Activated CD4-positive, alpha-beta T cell treated with anti-CD3 and anti-CD28 coated beads for 1 hour (primary cell): ENCODE measurements around the gene FXYD5.
A peak's percentile ranks its signal among the peaks of the same experiment; 100 is the strongest.
"Not testable (repeated sequence)": the region's sequence is repeated elsewhere in the genome, so short reads cannot be mapped to it uniquely, and the experiment has no call there.

ENCODE experiments used
- DNase-seq: peaks from one replicate; pipeline ENCODE4 v3.0.0-alpha.2; 2020

FXYD5 gene

GRCh38 chr19:35194012-35194984 lies 39.8 kb downstream of the FXYD5 start:
- no peak for DNase-seq

DNA sequence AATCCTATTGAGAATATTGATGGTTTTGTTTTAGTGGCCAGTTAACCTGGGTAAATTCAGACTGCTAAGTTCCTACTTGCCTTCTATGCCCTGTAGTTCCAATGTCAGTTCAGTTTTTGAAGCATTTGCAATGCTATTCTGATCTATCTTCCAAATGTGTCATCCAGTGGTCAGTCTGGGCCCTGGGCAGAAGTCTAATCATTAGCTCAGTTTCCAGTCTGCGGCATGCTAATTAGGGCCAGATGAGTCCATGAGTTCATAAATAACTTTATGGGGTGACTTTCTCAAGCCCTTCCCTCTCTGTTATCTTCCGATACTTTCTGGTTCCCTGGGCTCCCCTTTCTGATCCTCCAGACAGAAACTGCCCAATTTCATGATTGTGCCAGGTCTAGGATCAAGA lies 41.3 kb downstream of the FXYD5 start:
- DNase-seq: no peak

DNA sequence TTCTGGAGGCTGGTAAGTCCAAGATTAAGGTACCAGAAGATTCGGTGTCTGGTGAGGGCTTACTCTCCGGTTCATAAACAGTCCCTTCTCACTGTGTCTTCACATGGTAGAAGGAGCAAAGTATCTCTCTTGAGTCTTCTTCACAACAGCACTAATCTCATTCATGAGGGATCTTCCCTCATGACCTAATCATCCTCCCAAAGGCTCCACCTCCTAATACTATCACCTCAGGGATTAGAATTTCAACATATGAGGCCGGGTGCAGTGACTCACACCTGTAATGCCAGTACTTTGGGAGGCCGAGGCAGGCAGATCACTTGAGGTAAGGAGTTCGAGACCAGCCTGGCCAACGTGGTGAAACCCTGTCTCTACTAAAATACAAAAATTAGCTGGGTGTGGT lies 42.3 kb downstream of the FXYD5 start:
- DNase-seq: not testable (repeated sequence)

DNA sequence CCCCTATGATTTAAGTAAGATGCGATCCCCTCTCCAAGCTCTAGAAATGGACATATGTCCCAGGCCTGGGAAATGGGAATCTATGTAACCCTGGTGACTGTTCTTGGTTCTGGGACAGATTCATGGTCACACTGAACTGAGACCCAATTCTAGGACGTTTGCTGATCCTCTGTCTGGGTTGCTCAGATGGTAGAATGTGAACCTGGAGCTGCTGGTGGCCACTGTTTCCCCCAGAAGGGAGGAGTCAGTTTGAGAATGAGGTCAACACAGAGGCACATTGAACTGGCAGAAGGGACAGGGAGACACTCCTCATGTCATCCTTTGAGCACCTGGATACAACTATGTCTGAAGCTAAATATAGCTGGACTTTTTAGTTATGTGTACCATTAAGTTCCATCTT lies 44.9 kb downstream of the FXYD5 start:
- DNase-seq: no peak

- no peak for DNase-seq
Measured at GRCh38 chr19:35202722-35203688, 48.5 kb downstream of the FXYD5 start.

- no peak for DNase-seq
Measured at GRCh38 chr19:35204799-35205732, 50.5 kb downstream of the FXYD5 start.

DNA sequence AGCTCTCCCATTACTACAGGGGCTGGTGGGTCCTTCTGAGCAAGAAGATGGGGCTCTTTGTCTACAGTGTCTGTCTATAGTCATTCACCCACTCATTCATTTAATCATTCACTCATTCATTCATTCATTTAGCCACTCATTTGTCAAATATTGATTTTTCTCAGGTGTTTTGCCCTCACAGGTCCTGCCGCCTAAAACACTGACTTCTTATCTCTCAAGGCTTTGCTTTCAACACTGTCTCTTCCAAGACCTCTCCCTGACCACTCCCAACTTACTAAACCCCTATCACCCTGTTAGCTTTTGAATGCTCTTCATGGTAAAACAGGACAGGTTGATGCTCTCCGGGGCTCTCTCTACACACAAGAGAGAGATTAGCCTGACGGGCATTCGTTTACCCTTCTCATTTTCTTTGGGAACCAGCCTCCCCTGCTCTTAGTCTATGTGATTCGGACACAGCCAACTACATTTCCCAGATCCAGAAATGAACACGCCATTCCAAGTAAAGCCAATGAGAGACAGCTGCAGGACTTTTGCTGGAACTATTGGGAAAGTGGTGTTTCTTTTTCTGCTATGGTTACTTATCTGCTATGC lies 51.3 kb downstream of the FXYD5 start:
- DNase-seq: no peak

- no peak for DNase-seq
Measured at GRCh38 chr19:35206379-35206778, 51.8 kb downstream of the FXYD5 start.

DNA sequence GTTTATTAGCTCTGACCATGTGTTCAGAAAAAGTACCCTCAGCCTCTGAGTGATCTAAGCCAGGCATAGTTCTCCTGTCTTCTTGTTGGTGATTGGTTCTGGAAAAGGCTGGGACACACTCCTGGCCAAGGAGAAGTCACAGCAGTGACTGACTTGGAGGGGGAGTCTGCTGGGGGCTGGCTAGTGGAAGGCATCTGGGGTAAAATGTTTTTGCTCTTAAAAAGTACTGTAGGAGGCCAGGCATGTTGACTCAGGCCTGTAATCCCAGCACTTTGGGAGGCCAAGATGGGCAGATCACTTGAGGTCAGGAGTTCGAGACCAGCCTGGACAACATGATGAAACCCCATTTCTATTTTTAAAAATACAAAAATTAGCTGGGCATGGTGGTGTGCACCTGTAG lies 52.3 kb downstream of the FXYD5 start:
- DNase-seq: no peak

- no peak for DNase-seq
Measured at GRCh38 chr19:35207391-35207871, 52.9 kb downstream of the FXYD5 start.

DNA sequence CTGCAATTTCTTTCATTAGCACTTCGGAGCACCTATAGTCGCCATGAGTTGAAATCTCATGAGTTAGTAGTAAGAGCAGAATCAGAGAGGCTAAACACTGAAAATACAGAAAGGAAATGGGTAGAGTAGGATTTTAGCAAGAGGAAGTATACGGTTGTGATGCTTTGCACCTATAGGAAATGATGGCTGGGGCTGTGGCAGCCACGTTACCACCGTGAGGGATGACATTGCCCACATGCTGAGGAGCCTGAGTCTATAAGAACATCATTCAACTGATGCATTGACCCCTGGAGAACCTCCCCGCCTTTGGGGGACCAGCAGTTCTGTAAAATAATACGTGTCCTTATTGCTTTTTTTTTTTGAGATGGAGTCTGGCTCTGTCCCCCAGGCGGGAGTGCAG lies 53.6 kb downstream of the FXYD5 start:
- DNase-seq: no peak

DNA sequence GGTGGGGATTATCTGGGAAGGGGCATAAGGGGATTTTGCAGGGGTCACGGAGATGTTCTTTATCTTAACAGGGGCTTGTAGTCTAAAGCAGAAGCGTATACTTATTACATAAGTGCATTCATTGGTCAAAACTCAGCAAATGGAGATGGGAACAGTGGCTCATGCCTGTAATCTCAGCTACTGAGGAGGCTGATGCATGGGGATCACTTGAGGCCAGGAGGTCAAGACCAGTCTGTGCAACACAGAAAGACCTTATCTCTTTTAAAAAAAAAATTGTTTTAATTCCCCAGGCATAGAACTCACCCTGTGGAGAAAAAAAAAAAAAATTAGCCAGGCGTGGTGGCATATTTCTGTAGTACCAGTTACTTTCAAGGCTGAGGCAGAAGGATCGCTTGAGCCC lies 55.1 kb downstream of the FXYD5 start:
- DNase-seq: no peak

DNA sequence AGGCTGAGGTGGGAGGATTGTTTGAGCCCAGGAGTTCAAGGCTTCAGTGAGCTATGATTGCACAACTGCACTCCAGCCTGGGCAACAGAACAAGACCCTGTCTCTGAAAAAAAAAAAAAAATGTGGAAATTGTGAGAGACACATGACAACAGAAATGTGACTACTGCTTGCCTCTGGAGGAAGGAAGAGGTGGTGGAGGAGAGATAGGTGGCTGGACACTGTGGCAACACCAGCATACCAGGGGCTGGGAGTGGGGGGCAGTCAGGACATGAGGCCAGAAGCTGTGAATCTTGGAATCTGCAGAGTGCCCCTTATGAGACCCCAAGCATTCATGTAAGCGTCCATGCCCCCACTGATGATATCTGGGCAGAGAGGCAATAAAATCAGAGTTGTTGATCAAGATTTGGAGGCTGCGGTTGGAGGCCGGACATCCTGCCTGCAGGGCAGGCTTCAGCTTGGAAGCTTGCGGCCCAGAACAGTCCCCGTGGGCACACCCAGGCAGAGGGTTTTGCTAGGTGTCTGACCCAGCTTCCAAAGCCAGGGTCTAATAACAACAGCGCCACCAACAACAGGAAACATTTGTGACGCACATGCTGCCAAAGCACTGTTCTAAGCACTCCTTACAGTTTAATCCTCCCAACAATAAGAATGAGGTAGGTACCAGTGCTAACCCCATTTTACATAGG lies 57.2 kb downstream of the FXYD5 start:
- peak; percentile 56 for DNase-seq

GRCh38 chr19:35212241-35212640 lies 57.7 kb downstream of the FXYD5 start:
- no peak for DNase-seq

- DNase-seq: peak; percentile 65
Measured at GRCh38 chr19:35213663-35214632, 59.4 kb downstream of the FXYD5 start.

- no peak for DNase-seq
Measured at GRCh38 chr19:35214766-35215422, 60.4 kb downstream of the FXYD5 start.

DNA sequence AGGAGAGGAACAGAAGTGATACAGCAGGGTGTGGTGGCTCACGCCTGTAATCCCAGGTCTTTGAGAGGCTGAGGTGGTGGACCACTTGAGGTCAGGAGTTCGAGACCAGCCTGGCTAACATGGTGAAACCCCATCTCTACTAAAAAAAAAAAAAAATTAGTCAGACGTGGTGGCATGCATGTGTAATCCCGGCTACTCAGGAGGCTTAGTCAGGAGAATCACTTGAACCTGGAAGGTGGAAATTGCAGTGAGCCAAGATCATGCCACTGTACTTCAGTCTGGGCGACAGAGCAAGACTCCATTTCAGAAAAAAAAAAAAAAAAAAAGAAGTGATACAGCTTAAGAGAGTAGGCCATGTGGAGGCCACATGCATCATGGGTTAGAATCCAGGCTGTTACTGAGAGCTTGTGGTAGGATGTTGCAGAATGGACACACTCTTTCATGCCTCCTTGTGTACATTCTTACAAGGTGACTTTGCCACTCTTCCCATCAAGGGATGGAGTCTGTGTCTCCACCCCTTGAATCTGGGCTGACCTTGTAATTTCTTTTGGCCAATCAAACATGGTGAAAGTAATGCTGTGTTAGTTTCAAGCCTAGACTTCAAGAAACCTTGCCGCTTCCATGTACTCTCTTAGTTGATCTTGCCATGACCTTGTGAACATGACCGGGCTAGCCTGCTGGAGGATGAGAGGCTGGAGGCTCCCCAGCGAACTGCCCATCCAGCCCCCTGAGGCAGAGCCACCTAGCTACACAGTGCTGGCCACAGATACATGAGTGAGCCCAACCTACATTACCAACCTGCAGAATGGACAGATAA lies 61.7 kb downstream of the FXYD5 start:
- DNase-seq: no peak

DNA sequence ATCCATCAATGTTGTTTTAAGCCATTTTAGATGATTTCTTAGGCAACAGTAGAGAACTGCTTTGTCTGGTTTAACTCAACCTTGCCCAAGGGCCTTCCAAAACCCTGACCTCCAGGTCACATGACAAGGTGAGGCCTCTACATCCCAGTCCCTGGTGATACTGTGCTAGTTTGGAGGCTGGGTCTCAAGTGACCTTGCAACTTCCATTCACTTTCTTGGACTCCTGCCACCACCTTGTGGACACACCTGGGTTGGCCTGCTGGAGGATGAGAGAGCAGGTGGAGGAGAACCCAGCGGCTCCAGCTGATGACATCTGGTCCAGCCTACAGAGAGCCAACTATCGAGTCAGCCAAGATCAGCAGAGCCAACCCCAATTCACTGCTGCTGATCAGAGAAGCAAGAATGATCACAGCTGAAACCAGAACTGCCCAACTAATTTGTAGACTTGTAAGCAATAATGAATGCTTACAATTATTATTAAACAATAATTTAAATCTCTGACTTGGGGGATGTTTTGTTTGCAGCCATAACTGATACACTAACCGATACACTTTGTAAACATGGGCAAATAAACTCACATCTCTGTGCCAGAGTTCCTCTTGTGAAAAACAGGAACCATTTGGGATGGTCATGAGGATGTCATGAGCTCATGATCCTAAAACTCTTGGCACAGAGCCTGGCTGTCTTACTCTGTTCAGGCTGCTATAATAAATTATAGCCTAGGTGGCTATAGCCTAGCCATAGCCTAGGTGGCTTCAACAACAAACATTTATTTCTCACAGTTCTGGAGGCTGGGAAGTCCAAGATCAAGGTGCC lies 62.5 kb downstream of the FXYD5 start:
- DNase-seq: no peak
